HG03354 (cell line): ENCODE measurements around the gene SNCAIP.

Experiments used
- ATAC-seq: cut with Tn5 transposase; IDR thresholded peaks from one replicate; pipeline ENCODE4 v1.9.1; 2021; ENCODE audit warnings: mild to moderate bottlenecking; ENCODE audit not compliant: unreplicated experiment, poor library complexity, severe bottlenecking

SNCAIP gene

GRCh38 chr5:122447879-122448278 lies 135.8 kb downstream of the SNCAIP start:
- no peak for ATAC-seq

- no peak for ATAC-seq
These were observed 142.5 kb downstream of the SNCAIP start for GRCh38 chr5:122454541-122454940.

GRCh38 chr5:122455939-122456338 lies 143.9 kb downstream of the SNCAIP start:
- ATAC-seq: no peak

- no peak for ATAC-seq
These were observed 145.3 kb downstream of the SNCAIP start for GRCh38 chr5:122457178-122457826.

DNA sequence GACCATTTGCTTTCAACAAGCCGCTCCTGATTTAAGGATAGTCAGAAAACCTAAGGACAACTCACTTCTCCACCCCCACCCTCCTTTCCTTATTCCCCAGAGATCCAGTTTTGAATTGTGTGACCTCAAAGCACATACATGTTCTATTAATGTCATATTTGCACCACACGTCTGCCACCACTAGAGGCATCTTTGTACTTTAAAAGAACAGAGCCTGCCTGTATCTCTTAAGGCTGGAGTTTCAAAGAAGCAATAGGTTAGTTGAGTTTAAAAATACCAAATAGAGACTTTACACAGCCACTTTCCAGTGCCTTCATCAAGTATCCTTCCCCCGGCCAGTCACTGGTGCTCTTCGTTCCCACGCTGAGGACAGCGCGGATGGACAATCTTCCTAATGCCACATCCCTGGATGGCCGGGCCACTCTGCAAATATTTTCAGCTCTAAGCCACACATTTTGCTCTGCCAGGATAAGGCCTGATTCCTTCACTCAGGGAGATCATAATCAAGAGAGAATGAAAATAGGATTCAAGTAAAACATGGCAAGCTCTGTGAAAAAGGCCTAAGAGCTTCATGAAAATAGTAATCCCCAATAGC lies 146.3 kb downstream of the SNCAIP start:
- ATAC-seq: peak; percentile 88

- ATAC-seq: no peak
These were observed 150.4 kb downstream of the SNCAIP start for GRCh38 chr5:122462486-122462885.

- ATAC-seq: no peak
These were observed 151.2 kb downstream of the SNCAIP start for GRCh38 chr5:122463221-122463620.

DNA sequence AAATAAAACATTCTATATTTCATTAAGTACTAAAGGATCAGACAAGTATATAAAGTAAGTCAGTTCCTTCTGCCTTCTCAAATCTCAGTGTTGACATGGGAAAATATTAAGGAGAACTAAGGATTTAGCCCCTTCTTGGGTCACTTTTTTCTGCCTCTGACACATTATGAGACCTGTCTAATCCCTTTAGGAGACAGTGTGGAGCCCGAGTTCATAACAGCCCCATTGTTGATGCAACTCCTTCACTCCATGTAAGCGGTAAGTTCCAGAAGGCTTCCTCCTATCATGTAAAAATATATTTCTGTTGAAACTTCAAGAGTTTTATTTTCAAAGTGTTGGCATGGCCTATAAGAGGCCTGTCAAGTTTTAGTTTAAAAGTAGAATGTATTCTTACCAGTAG lies 152.2 kb downstream of the SNCAIP start:
- ATAC-seq: no peak

GRCh38 chr5:122465031-122465577 lies 153.1 kb downstream of the SNCAIP start:
- no peak for ATAC-seq

DNA sequence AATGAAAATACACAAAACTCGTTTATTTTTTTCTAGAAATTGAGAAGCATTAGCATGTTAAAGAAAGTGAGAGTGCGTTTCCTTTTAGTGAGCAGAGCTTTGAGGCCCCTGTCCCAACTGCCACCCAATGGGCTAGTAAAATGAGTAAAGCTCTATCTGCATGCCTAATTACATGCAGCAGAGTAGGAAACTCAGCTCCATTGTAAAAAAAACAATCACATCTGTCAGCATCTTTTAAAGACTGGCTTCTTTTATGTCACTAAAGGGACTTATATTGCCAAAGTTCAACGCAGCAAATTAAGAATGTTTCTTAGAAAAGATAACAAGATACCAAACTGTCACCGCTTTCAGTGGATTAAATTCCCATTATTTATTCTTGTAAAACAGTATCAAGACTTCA lies 154.0 kb downstream of the SNCAIP start:
- ATAC-seq: no peak

DNA sequence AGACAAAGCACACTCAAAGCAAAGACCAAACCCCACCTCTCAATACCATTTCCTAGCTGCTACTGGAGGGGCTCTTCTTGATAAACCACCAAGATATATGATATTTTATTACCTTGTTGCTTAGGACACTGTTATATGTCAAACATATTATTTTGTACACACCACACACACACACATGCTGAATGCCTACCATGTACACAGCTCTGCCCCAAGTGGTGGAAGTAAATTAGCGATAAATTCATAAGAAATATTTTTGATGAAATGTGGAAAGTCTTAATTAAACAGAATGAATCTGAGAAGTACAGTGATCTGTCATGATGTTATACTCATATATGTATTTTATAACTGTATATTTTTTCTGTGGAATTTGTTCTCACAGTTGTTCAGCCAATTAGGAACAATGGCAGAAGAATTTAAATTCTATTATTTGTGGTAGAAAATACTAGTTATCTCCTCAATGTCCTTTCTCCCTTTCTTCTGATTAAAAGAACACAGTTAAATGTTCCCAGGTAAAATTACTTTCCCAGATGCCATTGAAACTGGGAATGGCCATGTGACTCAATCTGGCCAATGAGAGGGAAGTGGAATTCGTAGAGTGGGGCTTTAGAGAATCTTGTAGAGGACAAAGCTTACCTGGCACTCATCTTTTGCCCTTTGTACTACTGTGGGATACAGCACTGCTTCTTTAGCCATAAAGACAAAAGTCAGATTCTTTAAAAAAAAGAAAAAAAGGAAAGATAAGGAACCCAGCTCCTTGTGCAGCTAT lies 156.5 kb downstream of the SNCAIP start:
- no peak for ATAC-seq

- no peak for ATAC-seq
These were observed 157.4 kb downstream of the SNCAIP start for GRCh38 chr5:122469384-122469919.

DNA sequence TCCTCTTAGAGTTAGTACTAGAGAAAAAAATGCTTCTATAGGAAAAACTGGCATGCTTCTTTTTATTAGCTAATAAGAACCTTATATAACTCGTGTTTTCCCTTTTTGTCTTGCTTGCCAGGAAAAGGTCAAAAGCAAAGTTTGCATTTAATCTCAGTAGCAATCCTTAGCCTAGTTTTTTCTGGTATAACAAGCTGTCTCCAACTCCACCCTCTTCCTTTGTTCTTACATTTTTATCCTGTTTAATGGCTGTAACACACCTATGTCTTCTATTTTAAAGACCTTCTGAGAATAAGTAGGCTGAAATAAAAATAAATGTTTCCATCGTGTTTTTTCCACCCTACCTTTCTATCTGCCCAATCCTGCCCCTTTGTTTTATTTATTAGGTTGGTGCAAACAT lies 158.3 kb downstream of the SNCAIP start:
- no peak for ATAC-seq

- ATAC-seq: no peak
These were observed 159.2 kb downstream of the SNCAIP start for GRCh38 chr5:122471031-122471751.

DNA sequence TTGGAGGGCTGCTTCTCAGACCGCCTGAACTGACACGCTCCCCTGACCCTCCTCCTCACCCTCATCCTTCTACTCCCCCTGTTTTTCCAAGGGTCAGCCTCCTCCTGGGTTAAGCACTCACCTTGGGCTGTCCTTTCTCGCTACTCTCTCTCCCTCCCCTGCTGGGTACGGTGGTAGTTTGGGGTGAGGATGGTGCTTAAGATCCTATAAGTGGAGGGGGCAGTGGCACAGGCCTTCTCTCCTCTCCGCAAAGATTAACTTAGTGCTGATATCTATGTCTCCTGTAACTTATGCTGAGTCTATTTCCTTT lies 159.7 kb downstream of the SNCAIP start:
- no peak for ATAC-seq

DNA sequence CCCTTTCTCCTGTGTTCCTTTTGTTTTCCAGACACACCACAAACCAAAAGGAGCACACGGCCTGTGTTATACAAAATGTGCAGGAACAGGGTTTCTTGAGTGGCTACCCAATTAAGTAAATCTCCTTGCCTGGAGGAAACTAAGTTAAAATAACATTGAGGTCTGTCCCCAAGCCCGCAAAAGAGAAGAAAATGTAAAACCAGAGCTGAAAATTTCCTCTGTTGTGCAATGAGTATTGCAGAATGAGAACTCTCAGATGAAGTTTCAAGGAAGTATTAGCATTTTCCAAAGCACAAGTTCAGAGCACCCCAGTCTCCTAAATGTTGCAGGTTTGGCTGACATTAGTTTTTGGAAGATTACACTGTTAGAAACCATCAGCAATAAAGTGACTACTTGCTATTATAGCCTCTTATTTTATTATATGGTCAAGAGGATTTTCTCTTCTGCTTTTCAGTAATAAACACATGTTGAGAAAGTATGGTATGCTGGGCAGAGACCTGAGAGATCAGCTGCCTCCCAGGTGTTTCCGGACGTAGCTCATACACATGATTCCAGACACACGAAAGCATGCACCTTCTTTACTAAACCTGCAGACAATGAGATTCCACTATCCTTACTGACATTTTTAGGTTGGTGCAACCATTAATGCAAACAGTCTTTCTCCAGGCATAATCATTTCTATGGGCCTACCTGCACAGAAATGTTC lies 161.3 kb downstream of the SNCAIP start:
- no peak for ATAC-seq

GRCh38 chr5:122473941-122474340 lies 161.9 kb downstream of the SNCAIP start:
- no peak for ATAC-seq

- no peak for ATAC-seq
These were observed 166.9 kb downstream of the SNCAIP start for GRCh38 chr5:122478741-122479442.

GRCh38 chr5:122480146-122480545 lies 168.1 kb downstream of the SNCAIP start:
- ATAC-seq: no peak
